Body of pancreas (tissue), 4 donors: ENCODE measurements around the gene ARHGEF17. TPM values are rescaled to one million over a fixed set of nuclear protein-coding genes. Genes with fewer than 3 reads are reported as not detected.

ENCODE experiments used
- ATAC-seq: fragments of 150-250 bp; one replicate; pipeline ENCODE4 v1.9.1; 2016
- DNase-seq, 4 donors: peaks; one replicate each; pipeline ENCODE4 v3.0.0-alpha.2; 2019
- H3K27ac ChIP-seq, 4 donors: fragments of 200-600 bp; sonication (generic); 1 replicate in 3 of 4; 2 replicates in 1 of 4; pipeline versions ENCODE4 v1.5.1 to v1.6.1; 2016 to 2019; ENCODE audit warnings: mild to moderate bottlenecking in 1 of 4, mixed read lengths in 1 of 4, moderate library complexity in 1 of 4
- H3K27me3 ChIP-seq, 2 donors: fragments of 200-600 bp; sonication (generic); one replicate each; pipeline ENCODE4 v1.6.0; 2016; ENCODE audit warnings: mild to moderate bottlenecking in 1 of 2
- H3K36me3 ChIP-seq, 2 donors: fragments of 200-600 bp; sonication (generic); replicated peaks in 1 of 2; 2 replicates each; pipeline ENCODE4 v1.5.1; 2016; ENCODE audit warnings: low read depth in 2 of 2; ENCODE audit not compliant: insufficient read depth in 1 of 2
- H3K4me1 ChIP-seq: fragments of 200-600 bp; sonication (generic); one replicate; pipeline ENCODE4 v1.6.0; 2016
- H3K4me3 ChIP-seq, 2 donors: fragments of 200-600 bp; sonication (generic); 1 replicate in 1 of 2; 2 replicates in 1 of 2; pipeline ENCODE4 v1.5.1; 2016 to 2019
- H3K9me3 ChIP-seq, 3 donors: fragments of 200-600 bp; sonication (generic); 1 replicate in 2 of 3; 2 replicates in 1 of 3; pipeline ENCODE4 v1.5.1; 2016
- POLR2A ChIP-seq, 3 donors: fragments of 450-650 bp; IDR thresholded peaks; one replicate each; pipeline ENCODE4 v1.6.1; 2016; ENCODE audit warnings: antibody characterized with exemption in 3 of 3, mild to moderate bottlenecking in 2 of 3
- WGBS, 2 donors: methylation state at CpG; one replicate each; pipeline ENCODE4 v1.1.5; 2017; 5-methylcytosine and 5-hydroxymethylcytosine counted together
- intact Hi-C: fragments of 100-400 bp; cut with DNase I; formaldehyde crosslinking; loops from one replicate; pipeline ENCODE4 v1.15.1; 2023
- total RNA-seq, 2 donors: library from RNA; depleted of rRNA; stranded (reverse); fragments of >200 nt; gene quantifications; one replicate each; pipeline ENCODE4 v1.1.0, GENCODE V29; 2016
- TF ChIP-seq, protein P1 (sequence below), 7 experiments: fragments of 450-650 bp in 4 of 7; fragments of 200-600 bp in 3 of 7; sonication (generic) in 3 of 7; IDR thresholded peaks; one replicate each; pipeline ENCODE4 v1.5.1; 2016 to 2019; ENCODE audit warnings: antibody characterized with exemption in 7 of 7

The ARHGEF17 gene
- total RNA-seq, 2 donors from 2014 or later, result 19.2 to 28.0 TPM

DNA sequence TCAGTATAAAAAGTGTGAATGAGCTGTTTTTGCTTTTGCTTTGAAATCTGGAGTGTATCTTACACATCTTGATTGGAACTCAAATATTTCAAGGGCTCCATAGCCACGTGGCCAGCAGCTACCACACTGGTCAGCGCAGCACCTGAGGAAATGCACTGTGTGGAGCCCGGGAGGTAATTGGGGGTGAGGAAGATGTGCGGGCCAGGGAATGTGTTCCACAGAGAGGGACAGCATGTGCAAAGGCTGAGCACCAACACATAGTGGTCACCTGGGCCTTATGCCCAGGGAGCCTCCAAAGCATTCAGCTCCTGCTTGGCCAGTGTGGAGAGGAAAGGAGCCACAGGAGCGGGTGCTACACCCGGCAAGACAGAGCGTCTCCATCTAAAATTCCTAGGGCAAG, 88.9 kb downstream of the ARHGEF17 start:
- Histone ChIP-seq H3K27ac (no peak overlapping the region), H3K4me1 (no peaks in the 10 kb centered on the region), H3K4me3 (no peak overlapping the region), H3K9me3 (no peaks in the 10 kb centered on the region), H3K27me3 (no peaks in the 10 kb centered on the region), H3K36me3 (no peaks in the 10 kb centered on the region)
- intact Hi-C loops, result loop anchor here (10.0 kb wide), 1 partner anchor 102 kb away; no protein-coding TSS in a partner anchor
- TF ChIP-seq, protein P1, sequence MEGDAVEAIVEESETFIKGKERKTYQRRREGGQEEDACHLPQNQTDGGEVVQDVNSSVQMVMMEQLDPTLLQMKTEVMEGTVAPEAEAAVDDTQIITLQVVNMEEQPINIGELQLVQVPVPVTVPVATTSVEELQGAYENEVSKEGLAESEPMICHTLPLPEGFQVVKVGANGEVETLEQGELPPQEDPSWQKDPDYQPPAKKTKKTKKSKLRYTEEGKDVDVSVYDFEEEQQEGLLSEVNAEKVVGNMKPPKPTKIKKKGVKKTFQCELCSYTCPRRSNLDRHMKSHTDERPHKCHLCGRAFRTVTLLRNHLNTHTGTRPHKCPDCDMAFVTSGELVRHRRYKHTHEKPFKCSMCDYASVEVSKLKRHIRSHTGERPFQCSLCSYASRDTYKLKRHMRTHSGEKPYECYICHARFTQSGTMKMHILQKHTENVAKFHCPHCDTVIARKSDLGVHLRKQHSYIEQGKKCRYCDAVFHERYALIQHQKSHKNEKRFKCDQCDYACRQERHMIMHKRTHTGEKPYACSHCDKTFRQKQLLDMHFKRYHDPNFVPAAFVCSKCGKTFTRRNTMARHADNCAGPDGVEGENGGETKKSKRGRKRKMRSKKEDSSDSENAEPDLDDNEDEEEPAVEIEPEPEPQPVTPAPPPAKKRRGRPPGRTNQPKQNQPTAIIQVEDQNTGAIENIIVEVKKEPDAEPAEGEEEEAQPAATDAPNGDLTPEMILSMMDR (IDR thresholded peaks at IDR 0.05), result no peak
- TF ChIP-seq POLR2A (IDR thresholded peaks at IDR 0.05), result no peak
- 67 to 76% methylated on average over 7 of the region's 7 CpGs for WGBS, 2 donors
- DNase-seq (peak in 1 of 4 donors; percentile 9), ATAC-seq (no peak)

GRCh38 chr11:73397468-73398131, 89.5 kb downstream of the ARHGEF17 start:
- no peak for TF ChIP-seq POLR2A (IDR thresholded peaks at IDR 0.05)
- TF ChIP-seq, protein P1 (IDR thresholded peaks at IDR 0.05), result no peak
- DNase-seq (no peak), ATAC-seq (no peak)
- Histone ChIP-seq H3K4me1 (no peaks in the 10 kb centered on the region), H3K4me3 (no peak overlapping the region), H3K36me3 (no peaks in the 10 kb centered on the region), H3K27ac (no peak overlapping the region), H3K27me3 (no peaks in the 10 kb centered on the region), H3K9me3 (no peaks in the 10 kb centered on the region)
- intact Hi-C loops, result loop anchor here (10.0 kb wide), 1 partner anchor 103 kb away; no protein-coding TSS in a partner anchor
- 78 to 82% methylated on average over 7 to 8 of the region's 8 CpGs for WGBS, 2 donors

- Histone ChIP-seq H3K9me3 (no peaks in the 10 kb centered on the region), H3K27ac (no peak overlapping the region), H3K27me3 (no peaks in the 10 kb centered on the region), H3K4me3 (no peak overlapping the region), H3K36me3 (no peaks in the 10 kb centered on the region), H3K4me1 (no peaks in the 10 kb centered on the region)
- intact Hi-C loops, result loop anchor here (10.0 kb wide), 1 partner anchor 103 kb away; no protein-coding TSS in a partner anchor
- TF ChIP-seq, protein P1 (IDR thresholded peaks at IDR 0.05), result no peak
- no peak for TF ChIP-seq POLR2A (IDR thresholded peaks at IDR 0.05)
- 58 to 80% methylated on average over 4 to 5 of the region's 5 CpGs for WGBS, 2 donors
- DNase-seq (no peak), ATAC-seq (no peak)
These were observed 90.1 kb downstream of the ARHGEF17 start for GRCh38 chr11:73398132-73398526.

GRCh38 chr11:73398721-73399120, 90.6 kb downstream of the ARHGEF17 start:
- Histone ChIP-seq H3K36me3 (no peaks in the 10 kb centered on the region), H3K4me1 (no peaks in the 10 kb centered on the region), H3K4me3 (no peak overlapping the region), H3K9me3 (no peaks in the 10 kb centered on the region), H3K27me3 (no peaks in the 10 kb centered on the region), H3K27ac (no peak overlapping the region)
- no peak for TF ChIP-seq POLR2A (IDR thresholded peaks at IDR 0.05)
- TF ChIP-seq, protein P1 (IDR thresholded peaks at IDR 0.05), result no peak
- no peak for ATAC-seq
- intact Hi-C loops, result loop anchor here (10.0 kb wide), 1 partner anchor 104 kb away; no protein-coding TSS in a partner anchor
- DNase-seq, result no peak
- WGBS, 2 donors, result 86% methylated on average over 2 of the region's 2 CpGs; no CpG with 5 or more reads in 1 of the 2 donors
